Activated effector memory CD4-positive, alpha-beta T cell treated with anti-CD3 and anti-CD28 coated beads, Interleukin-2, amount 50 U/mL, for 16 hours (primary cell): ENCODE data around the gene ATP8A1.
"Not testable (repeated sequence)": the region's sequence is repeated elsewhere in the genome, so short reads cannot be mapped to it uniquely, and the experiment has no call there.

Experiments used
- DNase-seq: peaks from one replicate; pipeline ENCODE4 v3.0.0-alpha.2; 2020

Gene ATP8A1

GRCh38 chr4:42492962-42493361, 163.9 kb downstream of the ATP8A1 start:
- no peak for DNase-seq

GRCh38 chr4:42490015-42490414, 166.9 kb downstream of the ATP8A1 start:
- no peak for DNase-seq

- DNase-seq = no peak
Measured at GRCh38 chr4:42489095-42489494, 167.8 kb downstream of the ATP8A1 start.

GRCh38 chr4:42488554-42488953, 168.4 kb downstream of the ATP8A1 start:
- no peak for DNase-seq

GRCh38 chr4:42488114-42488513, 168.8 kb downstream of the ATP8A1 start:
- DNase-seq = no peak

- DNase-seq = no peak
Measured at GRCh38 chr4:42487230-42487629, 169.7 kb downstream of the ATP8A1 start.

- DNase-seq = not testable (repeated sequence)
Measured at GRCh38 chr4:42486156-42486555, 170.7 kb downstream of the ATP8A1 start.

GRCh38 chr4:42484630-42485029, 172.3 kb downstream of the ATP8A1 start:
- DNase-seq = no peak

GRCh38 chr4:42483426-42484379, 173.2 kb downstream of the ATP8A1 start:
- no peak for DNase-seq

GRCh38 chr4:42482516-42483327, 174.2 kb downstream of the ATP8A1 start:
- no peak for DNase-seq

GRCh38 chr4:42480717-42481116, 176.2 kb downstream of the ATP8A1 start:
- DNase-seq = no peak

- DNase-seq = no peak
Measured at GRCh38 chr4:42480281-42480680, 176.6 kb downstream of the ATP8A1 start.

GRCh38 chr4:42478946-42479345, 178.0 kb downstream of the ATP8A1 start:
- no peak for DNase-seq

- DNase-seq = no peak
Measured at GRCh38 chr4:42478509-42478908, 178.4 kb downstream of the ATP8A1 start.

GRCh38 chr4:42474406-42474805, 182.5 kb downstream of the ATP8A1 start:
- no peak for DNase-seq

- no peak for DNase-seq
Measured at GRCh38 chr4:42473071-42473684, 183.7 kb downstream of the ATP8A1 start.

- no peak for DNase-seq
Measured at GRCh38 chr4:42471896-42472295, 185.0 kb downstream of the ATP8A1 start.

- no peak for DNase-seq
Measured at GRCh38 chr4:42470023-42470422, 186.9 kb downstream of the ATP8A1 start.

- not testable (repeated sequence) for DNase-seq
Measured at GRCh38 chr4:42467777-42468176, 189.1 kb downstream of the ATP8A1 start.

- DNase-seq = no peak
Measured at GRCh38 chr4:42466273-42466844, 190.5 kb downstream of the ATP8A1 start.

- no peak for DNase-seq
Measured at GRCh38 chr4:42464550-42465094, 192.3 kb downstream of the ATP8A1 start.

- DNase-seq = not testable (repeated sequence)
Measured at GRCh38 chr4:42461216-42461615, 195.7 kb downstream of the ATP8A1 start.

- DNase-seq = no peak
Measured at GRCh38 chr4:42460043-42460442, 196.9 kb downstream of the ATP8A1 start.
